Measurements from ENCODE around the gene TSPAN14. TPM values are rescaled to one million over a fixed set of nuclear protein-coding genes. Genes with fewer than 3 reads are reported as not detected.

Gene TSPAN14
- total RNA-seq, 1 donor from 2014 or later, result 57.4 TPM

- no peaks in the 10 kb centered on the region for H3K9me3 Mint-ChIP-seq (ENCODE audit: low read depth)
- H3K36me3 Mint-ChIP-seq (ENCODE audit: low read depth), result no peaks in the 10 kb centered on the region
- TF ChIP-seq CTCF (IDR thresholded peaks at IDR 0.05), result no peak
- peaks cover 2% of the 10 kb centered on the region for H3K4me1 Mint-ChIP-seq (ENCODE audit: low read depth)
- H3K27me3 Mint-ChIP-seq (ENCODE audit: low read depth), result peaks cover 16% of the 10 kb centered on the region
- no peak for DNase-seq (ENCODE audit: low spot score)
- no peak overlapping the region for H3K4me3 Mint-ChIP-seq (ENCODE audit: unreplicated experiment)
- no peak overlapping the region for H3K27ac Mint-ChIP-seq (ENCODE audit: unreplicated experiment)
These were observed 101.3 kb downstream of the TSPAN14 start for GRCh38 chr10:80555415-80555814.

DNA sequence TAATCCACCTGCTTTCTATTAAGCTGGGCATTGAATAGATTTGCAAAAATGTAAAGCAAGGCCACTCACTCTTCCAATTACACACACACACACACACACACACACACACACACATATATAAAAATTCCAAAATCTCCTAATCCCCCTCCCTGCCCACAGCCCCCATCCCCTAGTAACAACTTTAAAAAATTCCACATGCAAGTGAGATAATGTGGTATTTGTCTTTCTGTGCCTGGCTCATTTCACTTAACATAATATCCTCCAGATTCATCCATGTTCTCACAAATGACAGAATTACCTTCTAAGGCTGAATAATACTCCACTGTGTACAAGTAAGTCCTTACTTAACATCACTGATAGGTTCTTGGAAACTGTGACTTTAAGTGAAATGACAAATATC, 107.8 kb downstream of the TSPAN14 start:
- H3K9me3 Mint-ChIP-seq (ENCODE audit: low read depth), result no peaks in the 10 kb centered on the region
- no peak overlapping the region for H3K4me3 Mint-ChIP-seq (ENCODE audit: unreplicated experiment)
- H3K27ac Mint-ChIP-seq (ENCODE audit: unreplicated experiment), result no peak overlapping the region
- H3K4me1 Mint-ChIP-seq (ENCODE audit: low read depth), result no peaks in the 10 kb centered on the region
- TF ChIP-seq CTCF (IDR thresholded peaks at IDR 0.05), result no peak
- peaks cover 8% of the 10 kb centered on the region for H3K27me3 Mint-ChIP-seq (ENCODE audit: low read depth)
- DNase-seq (ENCODE audit: low spot score), result no peak
- no peaks in the 10 kb centered on the region for H3K36me3 Mint-ChIP-seq (ENCODE audit: low read depth)

GRCh38 chr10:80567292-80567691, 113.2 kb downstream of the TSPAN14 start:
- Mint-ChIP-seq H3K27me3 (ENCODE audit: low read depth) (peaks cover 17% of the 10 kb centered on the region), H3K4me3 (ENCODE audit: unreplicated experiment) (no peak overlapping the region), H3K27ac (ENCODE audit: unreplicated experiment) (no peak overlapping the region), H3K4me1 (ENCODE audit: low read depth) (no peaks in the 10 kb centered on the region), H3K9me3 (ENCODE audit: low read depth) (no peaks in the 10 kb centered on the region), H3K36me3 (ENCODE audit: low read depth) (no peaks in the 10 kb centered on the region)
- peak; percentile 17 for TF ChIP-seq CTCF (IDR thresholded peaks at IDR 0.05)
- DNase-seq (ENCODE audit: low spot score), result no peak

DNA sequence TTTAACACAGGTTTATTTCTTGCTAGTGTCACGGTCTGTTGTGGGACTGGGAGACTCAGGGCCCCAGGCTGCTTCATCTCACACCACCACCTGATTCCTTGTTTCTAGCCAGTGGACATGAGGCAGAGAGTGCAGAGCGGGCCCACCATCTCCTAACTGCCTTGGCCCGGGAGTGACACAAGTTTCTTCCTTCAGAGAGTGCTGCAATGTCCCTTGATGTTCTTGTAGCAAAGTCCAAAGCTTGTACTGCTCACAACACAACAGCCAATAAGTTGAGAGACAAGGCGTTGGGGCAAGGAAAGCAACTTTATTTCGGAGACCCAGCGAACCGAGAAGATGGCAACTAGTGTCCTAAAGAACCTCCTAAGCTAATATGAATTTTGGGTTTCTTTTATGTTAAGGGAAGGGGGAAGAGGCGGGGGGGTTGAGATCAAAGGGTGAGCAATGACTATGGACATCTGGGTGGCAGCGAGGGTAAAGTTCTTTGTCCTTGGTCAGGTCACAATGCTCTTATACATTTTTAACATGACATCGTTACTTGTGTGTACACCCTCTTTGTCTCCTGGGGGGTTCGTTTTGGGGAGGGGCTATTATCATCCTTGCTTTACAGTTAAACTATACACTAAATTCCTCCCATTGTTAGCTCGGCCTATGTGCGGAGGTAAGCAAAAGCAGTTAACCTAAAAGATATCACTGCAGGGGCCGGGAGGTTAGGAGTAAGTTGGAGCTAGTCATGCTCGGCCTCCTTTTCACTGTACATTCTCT, 115.2 kb downstream of the TSPAN14 start:
- H3K9me3 Mint-ChIP-seq (ENCODE audit: low read depth), result no peaks in the 10 kb centered on the region
- no peak overlapping the region for H3K27ac Mint-ChIP-seq (ENCODE audit: unreplicated experiment)
- H3K27me3 Mint-ChIP-seq (ENCODE audit: low read depth), result peaks cover 14% of the 10 kb centered on the region
- DNase-seq (ENCODE audit: low spot score), result no peak
- H3K36me3 Mint-ChIP-seq (ENCODE audit: low read depth), result no peaks in the 10 kb centered on the region
- no peaks in the 10 kb centered on the region for H3K4me1 Mint-ChIP-seq (ENCODE audit: low read depth)
- TF ChIP-seq CTCF (IDR thresholded peaks at IDR 0.05), result no peak
- no peak overlapping the region for H3K4me3 Mint-ChIP-seq (ENCODE audit: unreplicated experiment)

- Mint-ChIP-seq H3K36me3 (ENCODE audit: low read depth) (no peaks in the 10 kb centered on the region), H3K9me3 (ENCODE audit: low read depth) (no peaks in the 10 kb centered on the region), H3K27me3 (ENCODE audit: low read depth) (peaks cover 13% of the 10 kb centered on the region), H3K4me1 (ENCODE audit: low read depth) (no peaks in the 10 kb centered on the region), H3K4me3 (ENCODE audit: unreplicated experiment) (no peak overlapping the region), H3K27ac (ENCODE audit: unreplicated experiment) (no peak overlapping the region)
- no peak for DNase-seq (ENCODE audit: low spot score)
- TF ChIP-seq CTCF (IDR thresholded peaks at IDR 0.05), result no peak
These were observed 117.2 kb downstream of the TSPAN14 start for GRCh38 chr10:80571352-80571751.
